ENCODE results near the gene LSG1. TPM values are rescaled to one million over a fixed set of nuclear protein-coding genes. Genes with fewer than 3 reads are reported as not detected.

Gene LSG1
- total RNA-seq, 1 donor from 2014 or later = 26.1 TPM

DNA sequence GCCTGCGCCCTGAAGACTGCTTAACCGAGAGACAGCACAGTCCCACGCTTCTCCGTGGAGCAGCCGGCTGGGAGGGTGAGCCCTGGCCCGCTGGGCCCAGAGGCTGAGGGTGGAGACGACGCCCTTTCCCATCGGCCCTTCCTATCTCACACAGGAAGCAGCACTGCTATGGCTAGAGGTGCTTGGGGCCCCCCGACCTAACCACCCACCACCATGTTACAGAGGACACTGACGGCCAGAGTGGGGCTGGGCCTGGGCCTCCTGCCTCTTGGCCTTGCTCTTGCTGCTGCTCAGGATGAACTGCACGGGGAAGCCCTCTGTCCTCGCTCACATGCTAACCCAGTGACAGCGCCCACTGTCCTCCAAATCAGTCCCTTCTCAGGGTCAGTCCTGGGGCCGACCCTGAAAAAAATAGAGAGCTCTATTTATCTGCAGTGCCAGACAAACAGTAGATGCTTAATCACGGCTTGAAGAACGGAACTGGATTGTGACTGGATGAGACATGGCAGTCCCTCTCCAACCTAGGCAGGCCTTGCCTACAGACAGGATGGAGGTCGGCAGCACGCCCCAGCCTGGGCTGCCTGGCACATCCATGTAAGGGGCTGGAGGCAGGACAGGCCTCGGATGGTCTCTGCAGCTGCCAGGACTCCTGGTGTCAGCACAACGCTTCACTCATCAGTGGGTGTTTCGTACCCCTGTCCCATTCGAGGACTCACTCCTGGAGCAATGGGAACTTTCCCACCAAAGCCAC is 53.0 kb downstream of the LSG1 start:
- TF ChIP-seq, protein P1, sequence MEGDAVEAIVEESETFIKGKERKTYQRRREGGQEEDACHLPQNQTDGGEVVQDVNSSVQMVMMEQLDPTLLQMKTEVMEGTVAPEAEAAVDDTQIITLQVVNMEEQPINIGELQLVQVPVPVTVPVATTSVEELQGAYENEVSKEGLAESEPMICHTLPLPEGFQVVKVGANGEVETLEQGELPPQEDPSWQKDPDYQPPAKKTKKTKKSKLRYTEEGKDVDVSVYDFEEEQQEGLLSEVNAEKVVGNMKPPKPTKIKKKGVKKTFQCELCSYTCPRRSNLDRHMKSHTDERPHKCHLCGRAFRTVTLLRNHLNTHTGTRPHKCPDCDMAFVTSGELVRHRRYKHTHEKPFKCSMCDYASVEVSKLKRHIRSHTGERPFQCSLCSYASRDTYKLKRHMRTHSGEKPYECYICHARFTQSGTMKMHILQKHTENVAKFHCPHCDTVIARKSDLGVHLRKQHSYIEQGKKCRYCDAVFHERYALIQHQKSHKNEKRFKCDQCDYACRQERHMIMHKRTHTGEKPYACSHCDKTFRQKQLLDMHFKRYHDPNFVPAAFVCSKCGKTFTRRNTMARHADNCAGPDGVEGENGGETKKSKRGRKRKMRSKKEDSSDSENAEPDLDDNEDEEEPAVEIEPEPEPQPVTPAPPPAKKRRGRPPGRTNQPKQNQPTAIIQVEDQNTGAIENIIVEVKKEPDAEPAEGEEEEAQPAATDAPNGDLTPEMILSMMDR (IDR thresholded peaks at IDR 0.05; ENCODE audit: insufficient read depth, low read length, poor library complexity, severe bottlenecking) = no peak
- no peak for DNase-seq (ENCODE audit: low read depth)
- Histone ChIP-seq H3K4me3 (ENCODE audit: low read depth, low read length) (no peak overlapping the region), H3K27me3 (ENCODE audit: control insufficient read depth, insufficient read depth, low read length) (no peaks in the 10 kb centered on the region), H3K36me3 (ENCODE audit: control insufficient read depth, insufficient read depth, low read length) (peaks cover 1% of the 10 kb centered on the region)

GRCh38 chr3:194617827-194618226 is 54.2 kb downstream of the LSG1 start:
- Histone ChIP-seq H3K4me3 (ENCODE audit: low read depth, low read length) (no peak overlapping the region), H3K36me3 (ENCODE audit: control insufficient read depth, insufficient read depth, low read length) (peaks cover 1% of the 10 kb centered on the region), H3K27me3 (ENCODE audit: control insufficient read depth, insufficient read depth, low read length) (no peaks in the 10 kb centered on the region)
- no peak for DNase-seq (ENCODE audit: low read depth)
- TF ChIP-seq, protein P1 (IDR thresholded peaks at IDR 0.05; ENCODE audit: insufficient read depth, low read length, poor library complexity, severe bottlenecking) = no peak

GRCh38 chr3:194617143-194617671 is 54.8 kb downstream of the LSG1 start:
- no peaks in the 10 kb centered on the region for H3K27me3 ChIP-seq (ENCODE audit: control insufficient read depth, insufficient read depth, low read length)
- TF ChIP-seq, protein P1 (IDR thresholded peaks at IDR 0.05; ENCODE audit: insufficient read depth, low read length, poor library complexity, severe bottlenecking) = no peak
- no peak for DNase-seq (ENCODE audit: low read depth)
- peaks cover 1% of the 10 kb centered on the region for H3K36me3 ChIP-seq (ENCODE audit: control insufficient read depth, insufficient read depth, low read length)
- no peak overlapping the region for H3K4me3 ChIP-seq (ENCODE audit: low read depth, low read length)

DNA sequence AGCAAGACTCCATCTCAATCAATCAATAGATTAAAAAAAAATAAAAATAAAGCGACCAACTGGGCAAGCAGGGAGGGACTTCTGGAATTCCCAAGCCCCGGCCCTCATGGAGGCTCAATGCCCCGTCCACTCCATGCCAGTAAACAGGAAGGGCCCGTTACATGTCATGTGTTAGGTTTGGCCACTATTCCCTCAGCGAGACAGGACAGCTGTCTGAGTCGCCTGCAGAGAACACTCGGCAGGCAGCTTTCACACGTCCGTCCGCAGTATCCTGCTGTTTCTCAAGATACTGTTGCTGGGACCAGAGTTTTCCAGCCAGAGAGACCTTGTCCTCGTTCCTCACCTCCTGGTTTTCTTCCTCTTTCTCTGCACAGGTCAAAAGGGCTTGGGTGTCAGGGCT is 56.8 kb downstream of the LSG1 start:
- H3K36me3 ChIP-seq (ENCODE audit: control insufficient read depth, insufficient read depth, low read length) = no peaks in the 10 kb centered on the region
- no peak for DNase-seq (ENCODE audit: low read depth)
- H3K27me3 ChIP-seq (ENCODE audit: control insufficient read depth, insufficient read depth, low read length) = no peaks in the 10 kb centered on the region
- no peak overlapping the region for H3K4me3 ChIP-seq (ENCODE audit: low read depth, low read length)
- TF ChIP-seq, protein P1 (IDR thresholded peaks at IDR 0.05; ENCODE audit: insufficient read depth, low read length, poor library complexity, severe bottlenecking) = no peak

- TF ChIP-seq, protein P1 (IDR thresholded peaks at IDR 0.05; ENCODE audit: insufficient read depth, low read length, poor library complexity, severe bottlenecking) = no peak
- H3K27me3 ChIP-seq (ENCODE audit: control insufficient read depth, insufficient read depth, low read length) = no peaks in the 10 kb centered on the region
Observed at GRCh38 chr3:194612221-194612620, 59.8 kb downstream of the LSG1 start.

More at GRCh38 chr3:194612221-194612620, 59.8 kb downstream of the LSG1 start:
- no peak for DNase-seq (ENCODE audit: low read depth)
- H3K36me3 ChIP-seq (ENCODE audit: control insufficient read depth, insufficient read depth, low read length) = no peaks in the 10 kb centered on the region
- H3K4me3 ChIP-seq (ENCODE audit: low read depth, low read length) = no peak overlapping the region

All from kidney epithelial cell (primary cell).